ENCODE results near the gene UHMK1.

DNA sequence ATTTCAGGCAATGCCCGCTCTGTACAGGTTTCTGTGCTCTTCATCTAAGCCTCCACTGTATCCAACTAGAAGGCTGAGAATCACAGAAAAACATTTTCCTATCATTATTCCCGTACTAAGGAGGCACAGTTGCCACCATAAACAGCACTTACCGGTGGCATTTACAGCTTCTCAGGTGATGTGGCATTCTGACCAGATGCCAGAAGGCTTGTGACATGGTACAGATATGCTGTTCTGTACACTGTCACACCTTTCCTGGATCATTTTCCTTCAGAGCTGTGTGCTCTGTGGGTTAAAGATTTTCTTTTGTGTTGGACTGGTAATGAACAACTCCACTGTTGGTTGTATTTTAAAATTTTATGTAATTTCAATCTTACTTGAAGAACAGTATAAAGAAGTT, 59.9 kb downstream of the UHMK1 start:
- TF ChIP-seq, protein P1, sequence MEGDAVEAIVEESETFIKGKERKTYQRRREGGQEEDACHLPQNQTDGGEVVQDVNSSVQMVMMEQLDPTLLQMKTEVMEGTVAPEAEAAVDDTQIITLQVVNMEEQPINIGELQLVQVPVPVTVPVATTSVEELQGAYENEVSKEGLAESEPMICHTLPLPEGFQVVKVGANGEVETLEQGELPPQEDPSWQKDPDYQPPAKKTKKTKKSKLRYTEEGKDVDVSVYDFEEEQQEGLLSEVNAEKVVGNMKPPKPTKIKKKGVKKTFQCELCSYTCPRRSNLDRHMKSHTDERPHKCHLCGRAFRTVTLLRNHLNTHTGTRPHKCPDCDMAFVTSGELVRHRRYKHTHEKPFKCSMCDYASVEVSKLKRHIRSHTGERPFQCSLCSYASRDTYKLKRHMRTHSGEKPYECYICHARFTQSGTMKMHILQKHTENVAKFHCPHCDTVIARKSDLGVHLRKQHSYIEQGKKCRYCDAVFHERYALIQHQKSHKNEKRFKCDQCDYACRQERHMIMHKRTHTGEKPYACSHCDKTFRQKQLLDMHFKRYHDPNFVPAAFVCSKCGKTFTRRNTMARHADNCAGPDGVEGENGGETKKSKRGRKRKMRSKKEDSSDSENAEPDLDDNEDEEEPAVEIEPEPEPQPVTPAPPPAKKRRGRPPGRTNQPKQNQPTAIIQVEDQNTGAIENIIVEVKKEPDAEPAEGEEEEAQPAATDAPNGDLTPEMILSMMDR (IDR thresholded peaks at IDR 0.05; ENCODE audit: low read depth, low read length, poor library complexity, severe bottlenecking) = no peak
- no peak for TF ChIP-seq EZH2phosphoT487 (IDR thresholded peaks at IDR 0.05; ENCODE audit: borderline replicate concordance, low read length)

All from DOHH2 (cell line).